Panc1 (cell line): ENCODE data around the gene TAF11L11. TPM values are rescaled to one million over a fixed set of nuclear protein-coding genes. Genes with fewer than 3 reads are reported as not detected.
"Not testable (repeated sequence)": the region's sequence is repeated elsewhere in the genome, so short reads cannot be mapped to it uniquely, and the experiment has no call there.

Source experiments
- ATAC-seq: fragments of 200-7000 bp; cut with Tn5 transposase; 2 replicates; pipeline ENCODE4 v1.9.1; 2020; ENCODE audit warnings: mild to moderate bottlenecking, moderate library complexity
- BruUV-seq: library from RNA; stranded (reverse); fragments of 400-500 nt; replicated peaks from 2 replicates; lab custom pipeline; 2021; lab: Mats Ljungman, UMichigan
- CTCF ChIA-PET: fragments of 300-600 bp; sonication (Branson Sonifier 250); formaldehyde crosslinking; loops from one replicate; lab custom pipeline; 2022; ENCODE audit warnings: antibody characterized with exemption; lab: Charles Lee
- POLR2A ChIA-PET: fragments of 300-600 bp; sonication (Branson Sonifier 250); formaldehyde crosslinking; loops from one replicate; lab custom pipeline; 2022; ENCODE audit warnings: antibody characterized with exemption; lab: Charles Lee
- DNase-seq: peaks from one replicate; pipeline ENCODE4 v3.0.0-alpha.2; 2010; ENCODE audit warnings: low read depth, low spot score
- H3K27ac ChIP-seq: 2 replicates; pipeline ENCODE4 v1.5.1; 2011; ENCODE audit warnings: mild to moderate bottlenecking, low read length, inconsistent platforms
- H3K27me3 ChIP-seq: fragments of 200-500 bp; sonication (Bioruptor generic); 2 replicates; pipeline ENCODE4 v1.6.0; 2014; ENCODE audit warnings: low read length, inconsistent platforms; ENCODE audit not compliant: control insufficient read depth, insufficient read depth
- H3K36me3 ChIP-seq: fragments of 200-500 bp; sonication (Bioruptor generic); 2 replicates; pipeline ENCODE4 v1.5.1; 2014; ENCODE audit warnings: inconsistent platforms, mild to moderate bottlenecking, low read length, moderate library complexity; ENCODE audit not compliant: control insufficient read depth, insufficient read depth
- H3K4me1 ChIP-seq: 2 replicates; pipeline ENCODE4 v1.5.1; 2011; ENCODE audit warnings: inconsistent platforms, mild to moderate bottlenecking, low read length, moderate library complexity; ENCODE audit not compliant: control insufficient read depth, insufficient read depth
- H3K4me3 ChIP-seq, 2 experiments: 2 replicates each; pipeline ENCODE4 v1.5.1; 2011 to 2012; ENCODE audit warnings: low read depth in 2 of 2, low read length in 2 of 2, mild to moderate bottlenecking in 2 of 2, inconsistent platforms in 1 of 2, moderate library complexity in 1 of 2
- H3K9me3 ChIP-seq: fragments of 200-500 bp; sonication (Bioruptor generic); 2 replicates; pipeline ENCODE4 v1.5.1; 2014; ENCODE audit warnings: low read depth, mild to moderate bottlenecking, inconsistent platforms, low read length, moderate library complexity; ENCODE audit not compliant: control insufficient read depth, insufficient read depth
- CTCF ChIP-seq: fragments of 450-650 bp; IDR thresholded peaks from 2 replicates; pipeline ENCODE4 v1.5.1; 2017; ENCODE audit warnings: mild to moderate bottlenecking
- POLR2AphosphoS5 ChIP-seq: IDR thresholded peaks from 2 replicates; pipeline ENCODE4 v1.6.1; 2012; ENCODE audit warnings: mild to moderate bottlenecking, low read depth, low read length, moderate library complexity
- REST ChIP-seq, 2 experiments: IDR thresholded peaks; 2 replicates each; pipeline ENCODE4 v1.6.1; 2011 to 2012; ENCODE audit warnings: low read depth in 2 of 2, control low read depth in 1 of 2, low read length in 1 of 2, mild to moderate bottlenecking in 1 of 2, moderate library complexity in 1 of 2; ENCODE audit not compliant: insufficient read depth in 1 of 2
- SIN3A ChIP-seq: IDR thresholded peaks from 2 replicates; pipeline ENCODE4 v1.6.1; 2012; ENCODE audit warnings: low read depth, mild to moderate bottlenecking, low read length, moderate library complexity, borderline replicate concordance; ENCODE audit not compliant: insufficient read depth
- TCF7L2 ChIP-seq: IDR thresholded peaks from 2 replicates; pipeline ENCODE4 v1.6.1; 2011; ENCODE audit warnings: mild to moderate bottlenecking, low read depth, low read length, inconsistent platforms
- in situ Hi-C: cut with HindIII; loops from 2 replicates; pipeline ENCODE4 v1.10.0; 2016; ENCODE audit warnings: low sequenced_read_pairs, low pct_unique_long_range_greater_than_20kb
- intact Hi-C: fragments of 100-400 bp; cut with micrococcal nuclease; formaldehyde crosslinking; loops from one replicate; pipeline ENCODE4 v1.10.0; 2022; ENCODE audit not compliant: unreplicated experiment
- total RNA-seq: library from RNA; stranded (reverse); gene quantifications from one replicate; pipeline ENCODE4 v1.2.1, GENCODE V29; 2021; ENCODE audit not compliant: unreplicated experiment

Gene TAF11L11
- total RNA-seq, 1 experiment from 2014 or later = not detected

GRCh38 chr5:17604951-17605350 is 968 bp downstream of the TAF11L11 start:
- ATAC-seq (no peak), DNase-seq (no peak)
- in situ Hi-C loops = no loop called here
- H3K27me3 ChIP-seq = no peaks in the 10 kb centered on the region
- TF ChIP-seq TCF7L2 (no peak), CTCF (no peak), SIN3A (no peak), REST (IDR thresholded peaks at IDR 0.05; ENCODE audit: insufficient read depth in 1 of 2, low read depth in 2 of 2, low read length in 1 of 2) (no peak), POLR2AphosphoS5 (no peak)
- H3K27ac ChIP-seq = no peak overlapping the region
- no peaks in the 10 kb centered on the region for H3K36me3 ChIP-seq
- BruUV-seq = no TSS peak
- ChIA-PET POLR2A (no interaction called here), CTCF (no interaction called here)
- H3K4me3 ChIP-seq = no peak overlapping the region
- H3K4me1 ChIP-seq = no peaks in the 10 kb centered on the region
- intact Hi-C loops = no loop called here
- no peaks in the 10 kb centered on the region for H3K9me3 ChIP-seq

GRCh38 chr5:17607461-17607860 is 3.5 kb downstream of the TAF11L11 start:
- H3K27me3 ChIP-seq, H3K4me3 ChIP-seq, DNase-seq, intact Hi-C loops, POLR2A ChIA-PET, CTCF ChIA-PET, H3K36me3 ChIP-seq, H3K27ac ChIP-seq, H3K9me3 ChIP-seq, BruUV-seq, ATAC-seq, H3K4me1 ChIP-seq, in situ Hi-C loops: not testable (repeated sequence)

GRCh38 chr5:17610092-17610491 is 6.1 kb downstream of the TAF11L11 start, which contains the start of gene TAF11L12:
TAF11L12 (plus strand) TSS chr5:17610392.
- DNase-seq, in situ Hi-C loops, H3K27ac ChIP-seq, POLR2A ChIA-PET, BruUV-seq, H3K27me3 ChIP-seq, H3K36me3 ChIP-seq, H3K4me3 ChIP-seq, ATAC-seq, H3K9me3 ChIP-seq, intact Hi-C loops, H3K4me1 ChIP-seq, CTCF ChIA-PET: not testable (repeated sequence)
